ENCODE data around the gene LRRC73.

DNA sequence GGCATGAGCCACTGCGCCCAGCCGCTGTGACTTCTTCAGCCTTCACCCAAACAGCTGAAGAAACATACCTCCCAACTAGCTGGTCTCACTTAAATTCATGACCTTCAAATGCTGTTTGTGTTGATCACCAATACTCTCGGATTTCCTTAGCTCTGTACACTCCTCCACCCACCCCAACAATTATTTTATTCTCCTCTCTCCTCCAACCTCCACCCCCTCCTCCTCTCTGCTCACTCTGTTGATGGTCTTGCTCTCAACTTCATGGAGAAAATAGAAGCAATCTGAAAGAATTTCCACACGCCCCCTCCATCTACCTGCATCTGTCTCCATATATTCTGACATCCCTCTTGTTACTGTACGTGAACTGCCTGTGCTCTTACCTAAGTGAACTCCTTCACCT lies 48.2 kb downstream of the LRRC73 start:
- TF ChIP-seq, protein P1, sequence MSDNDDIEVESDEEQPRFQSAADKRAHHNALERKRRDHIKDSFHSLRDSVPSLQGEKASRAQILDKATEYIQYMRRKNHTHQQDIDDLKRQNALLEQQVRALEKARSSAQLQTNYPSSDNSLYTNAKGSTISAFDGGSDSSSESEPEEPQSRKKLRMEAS (IDR thresholded peaks at IDR 0.05), result no peak
- TF ChIP-seq, protein P2, sequence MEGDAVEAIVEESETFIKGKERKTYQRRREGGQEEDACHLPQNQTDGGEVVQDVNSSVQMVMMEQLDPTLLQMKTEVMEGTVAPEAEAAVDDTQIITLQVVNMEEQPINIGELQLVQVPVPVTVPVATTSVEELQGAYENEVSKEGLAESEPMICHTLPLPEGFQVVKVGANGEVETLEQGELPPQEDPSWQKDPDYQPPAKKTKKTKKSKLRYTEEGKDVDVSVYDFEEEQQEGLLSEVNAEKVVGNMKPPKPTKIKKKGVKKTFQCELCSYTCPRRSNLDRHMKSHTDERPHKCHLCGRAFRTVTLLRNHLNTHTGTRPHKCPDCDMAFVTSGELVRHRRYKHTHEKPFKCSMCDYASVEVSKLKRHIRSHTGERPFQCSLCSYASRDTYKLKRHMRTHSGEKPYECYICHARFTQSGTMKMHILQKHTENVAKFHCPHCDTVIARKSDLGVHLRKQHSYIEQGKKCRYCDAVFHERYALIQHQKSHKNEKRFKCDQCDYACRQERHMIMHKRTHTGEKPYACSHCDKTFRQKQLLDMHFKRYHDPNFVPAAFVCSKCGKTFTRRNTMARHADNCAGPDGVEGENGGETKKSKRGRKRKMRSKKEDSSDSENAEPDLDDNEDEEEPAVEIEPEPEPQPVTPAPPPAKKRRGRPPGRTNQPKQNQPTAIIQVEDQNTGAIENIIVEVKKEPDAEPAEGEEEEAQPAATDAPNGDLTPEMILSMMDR (IDR thresholded peaks at IDR 0.05; ENCODE audit: low read depth, low read length, missing input control), result no peak
- TF ChIP-seq, protein P3, sequence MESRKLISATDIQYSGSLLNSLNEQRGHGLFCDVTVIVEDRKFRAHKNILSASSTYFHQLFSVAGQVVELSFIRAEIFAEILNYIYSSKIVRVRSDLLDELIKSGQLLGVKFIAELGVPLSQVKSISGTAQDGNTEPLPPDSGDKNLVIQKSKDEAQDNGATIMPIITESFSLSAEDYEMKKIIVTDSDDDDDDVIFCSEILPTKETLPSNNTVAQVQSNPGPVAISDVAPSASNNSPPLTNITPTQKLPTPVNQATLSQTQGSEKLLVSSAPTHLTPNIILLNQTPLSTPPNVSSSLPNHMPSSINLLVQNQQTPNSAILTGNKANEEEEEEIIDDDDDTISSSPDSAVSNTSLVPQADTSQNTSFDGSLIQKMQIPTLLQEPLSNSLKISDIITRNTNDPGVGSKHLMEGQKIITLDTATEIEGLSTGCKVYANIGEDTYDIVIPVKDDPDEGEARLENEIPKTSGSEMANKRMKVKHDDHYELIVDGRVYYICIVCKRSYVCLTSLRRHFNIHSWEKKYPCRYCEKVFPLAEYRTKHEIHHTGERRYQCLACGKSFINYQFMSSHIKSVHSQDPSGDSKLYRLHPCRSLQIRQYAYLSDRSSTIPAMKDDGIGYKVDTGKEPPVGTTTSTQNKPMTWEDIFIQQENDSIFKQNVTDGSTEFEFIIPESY (IDR thresholded peaks at IDR 0.05), result no peak
- no peak for TF ChIP-seq RXRA (IDR thresholded peaks at IDR 0.05)
- TF ChIP-seq GABPA (IDR thresholded peaks at IDR 0.05 in 1 of 2, conservative IDR thresholded peaks at IDR 0.05 in 1 of 2), result no peak
- no peak for TF ChIP-seq SP1 (IDR thresholded peaks at IDR 0.05)
- no peak for TF ChIP-seq TAF1 (conservative IDR thresholded peaks at IDR 0.05)
- no peak for TF ChIP-seq RAD21 (IDR thresholded peaks at IDR 0.05)

Measured in liver (tissue), 3 donors.